ENCODE results near the gene RNH1. TPM values are rescaled to one million over a fixed set of nuclear protein-coding genes. Genes with fewer than 3 reads are reported as not detected.

RNH1 gene
- total RNA-seq, 2 donors from 2014 or later = 197 to 209 TPM

DNA sequence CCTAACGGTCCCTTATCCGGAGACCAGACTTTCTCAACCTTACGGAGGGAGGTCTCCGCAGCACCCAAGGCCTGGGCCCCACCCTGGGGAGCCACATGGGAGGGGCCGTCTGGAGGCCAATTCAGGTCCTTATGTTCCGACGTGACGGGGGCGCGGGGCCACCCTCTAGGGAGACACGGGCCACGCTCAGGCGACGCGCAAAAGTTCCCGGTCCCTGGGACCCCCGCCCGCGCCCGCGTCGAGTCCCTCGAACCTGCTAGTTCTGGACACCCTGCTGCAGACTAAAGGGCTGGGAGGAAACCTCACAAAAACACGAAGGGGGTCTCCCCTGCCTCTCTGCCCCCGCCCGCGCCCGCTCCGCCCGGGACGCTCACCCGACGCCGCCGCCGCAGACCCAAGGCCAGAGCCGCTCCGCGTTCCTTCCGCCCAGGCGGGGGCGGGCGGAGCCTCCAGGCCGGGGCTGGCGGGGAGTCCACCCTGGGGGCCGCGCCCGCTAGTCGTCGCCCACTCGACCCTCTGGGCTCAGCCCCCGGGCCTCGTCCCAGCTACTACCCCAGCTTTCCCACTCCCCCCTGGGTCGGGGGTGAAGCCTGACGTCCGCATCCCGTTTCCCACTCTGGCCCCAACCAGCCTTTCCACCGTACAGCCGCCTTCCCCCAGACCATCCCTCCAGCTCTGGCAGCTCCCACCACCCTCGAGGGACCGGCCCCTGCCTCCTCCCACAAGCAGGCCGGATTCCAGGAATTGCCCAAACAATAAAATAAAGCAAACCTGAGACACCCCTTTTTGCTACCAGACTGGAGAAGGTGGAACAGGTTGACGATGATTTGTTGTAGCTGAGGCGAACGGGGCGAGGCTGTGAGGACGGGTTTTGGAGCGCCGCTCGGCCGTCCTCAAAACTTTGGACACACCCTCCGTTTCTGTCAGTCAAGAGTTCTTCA is 2.7 kb downstream of the RNH1 start:
- intact Hi-C loops (cut with DNase I) = loop anchor here in 1 of 2 donors (5.0 kb wide), 1 partner anchor 207 kb away; the partner anchor contains the start of gene IFITM5
- peak; percentile 85 for DNase-seq (ENCODE audit: low spot score)

GRCh38 chr11:503179-503981 is 3.7 kb downstream of the RNH1 start:
- intact Hi-C loops (cut with DNase I) = loop anchor here in 1 of 2 donors (5.0 kb wide), 1 partner anchor 206 kb away; the partner anchor contains the start of gene IFITM5
- DNase-seq (ENCODE audit: low spot score) = peak; percentile 89

- intact Hi-C loops (cut with DNase I) = loop anchor here in 1 of 2 donors (5.0 kb wide), 1 partner anchor 205 kb away; the partner anchor contains the start of gene IFITM5
- DNase-seq (ENCODE audit: low spot score) = peak; percentile 73
These were observed 4.5 kb downstream of the RNH1 start for GRCh38 chr11:502288-503178.

DNA sequence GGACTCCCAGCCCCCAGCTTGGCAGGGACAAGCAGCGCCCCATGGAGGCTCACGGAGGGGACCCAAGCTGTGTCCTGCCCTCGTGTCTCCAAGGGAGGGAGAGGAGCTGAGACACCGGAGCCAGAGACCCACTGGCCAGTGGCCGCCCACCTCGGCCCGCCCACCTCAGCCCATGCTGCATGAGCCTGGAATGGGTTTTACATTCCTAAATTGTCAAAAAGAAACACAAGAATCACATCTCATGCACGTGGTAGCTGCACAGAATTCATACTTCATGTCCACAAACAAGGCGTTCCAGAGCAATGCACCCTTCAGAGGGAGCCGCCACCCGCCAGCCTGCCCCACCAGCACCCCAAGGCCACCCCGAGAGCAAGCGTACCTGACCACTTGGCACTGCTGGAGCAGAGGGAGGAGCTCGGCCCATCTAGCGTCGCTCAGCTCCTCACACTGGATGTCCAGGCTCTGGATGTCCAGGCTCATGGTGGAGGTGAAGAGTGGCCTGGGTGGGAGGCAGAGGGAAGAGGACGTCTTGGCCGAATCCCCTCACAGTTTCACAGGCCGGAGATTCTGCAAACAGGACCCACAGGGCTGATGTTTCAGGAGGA is 5.3 kb downstream of the RNH1 start:
- intact Hi-C loops (cut with DNase I) = loop anchor here in 1 of 2 donors (5.0 kb wide), 1 partner anchor 204 kb away; the partner anchor contains the start of gene IFITM5
- DNase-seq (ENCODE audit: low spot score) = peak; percentile 70

DNA sequence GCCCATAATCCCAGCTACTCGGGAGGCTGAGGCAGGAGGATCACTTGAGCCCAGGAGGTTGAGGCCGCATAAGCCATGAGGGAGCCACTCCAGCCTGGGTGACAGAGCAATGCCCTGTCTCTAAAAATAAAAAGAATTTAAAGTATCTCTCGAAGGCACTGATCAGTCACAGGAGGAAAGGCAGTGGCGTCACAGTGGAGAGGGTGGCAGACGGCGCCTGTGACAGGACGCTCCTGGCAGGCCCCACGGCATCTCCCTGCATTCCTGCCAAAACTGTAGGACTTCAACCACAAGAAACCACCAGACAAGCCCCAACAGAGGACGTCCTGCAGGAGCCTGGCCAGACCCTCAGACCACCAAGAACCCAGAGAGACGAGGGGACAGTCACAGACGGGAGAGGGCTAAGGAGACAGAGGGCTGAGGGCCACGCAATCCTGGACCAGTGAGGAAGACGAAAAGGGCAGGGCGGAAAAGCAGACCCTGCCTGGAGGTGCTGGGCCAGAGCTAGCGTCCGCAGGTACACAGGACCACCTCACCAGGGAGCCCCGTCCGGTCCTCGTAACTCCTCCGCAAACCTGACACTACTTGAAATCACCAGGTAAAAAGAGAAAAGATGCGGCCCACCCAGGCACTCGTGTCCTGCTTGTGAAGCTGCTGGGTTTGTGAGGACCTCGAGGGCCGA is 5.9 kb downstream of the RNH1 start:
- peak; percentile 77 for DNase-seq (ENCODE audit: low spot score)
- intact Hi-C loops (cut with DNase I) = loop anchor here in 1 of 2 donors (5.0 kb wide), 1 partner anchor 204 kb away; the partner anchor contains the start of gene IFITM5

DNA sequence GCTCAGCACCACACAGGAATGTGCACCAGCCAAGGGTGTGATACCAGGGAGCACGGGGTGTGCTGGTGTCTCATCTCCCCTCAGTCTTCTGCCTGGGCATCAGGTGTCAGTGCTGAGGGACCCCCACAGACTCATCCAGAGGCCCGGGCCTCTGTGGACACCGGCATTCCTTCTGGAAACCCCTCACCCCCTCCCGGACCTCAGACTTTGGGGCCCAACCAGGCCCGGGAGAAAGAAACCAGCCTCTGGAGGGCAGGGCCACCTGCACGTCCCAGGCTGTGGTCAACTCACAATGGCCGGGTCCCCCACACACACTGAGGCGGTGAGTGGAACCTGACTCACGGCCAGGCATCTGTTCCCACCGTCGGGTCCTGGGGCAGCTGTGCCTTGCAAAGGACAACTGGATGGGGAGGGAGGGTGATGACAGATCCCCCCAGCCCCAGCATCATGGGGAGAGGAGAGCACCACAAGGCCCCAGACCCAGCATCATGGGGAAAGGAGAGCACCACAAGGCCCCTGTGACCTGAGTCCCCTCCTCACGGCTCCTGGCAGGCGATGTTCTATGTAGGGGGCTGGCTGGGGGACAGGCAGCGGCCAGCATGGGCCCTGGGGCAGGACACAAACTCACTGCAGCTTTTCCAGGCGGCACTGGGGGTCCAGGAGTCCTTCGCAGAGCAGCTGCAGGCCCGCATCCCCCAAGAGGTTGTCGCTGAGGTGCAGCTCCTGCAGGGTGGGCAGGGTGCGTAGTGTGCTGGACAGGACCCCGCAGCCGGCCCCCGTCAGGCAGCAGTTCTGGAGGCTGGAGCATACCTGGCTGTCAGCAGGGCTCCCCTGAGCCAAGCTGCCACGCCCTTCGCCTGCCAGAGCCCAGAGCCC is 7.6 kb downstream of the RNH1 start:
- intact Hi-C loops (cut with DNase I) = loop anchor here in 1 of 2 donors (5.0 kb wide), 1 partner anchor 202 kb away; the partner anchor contains the start of gene IFITM5

GRCh38 chr11:498297-499181 is 8.5 kb downstream of the RNH1 start:
- intact Hi-C loops (cut with DNase I) = no loop called here
- DNase-seq (ENCODE audit: low spot score) = peak; percentile 80

More for the DNA sequence above, 7.6 kb downstream of the RNH1 start:
- peak; percentile 55 for DNase-seq (ENCODE audit: low spot score)

- peak; percentile 76 for DNase-seq (ENCODE audit: low spot score)
- intact Hi-C loops (cut with DNase I) = no loop called here
These were observed 9.3 kb downstream of the RNH1 start for GRCh38 chr11:497565-498296.

GRCh38 chr11:496834-497564 is 10.0 kb downstream of the RNH1 start:
- DNase-seq (ENCODE audit: low spot score) = no peak

DNA sequence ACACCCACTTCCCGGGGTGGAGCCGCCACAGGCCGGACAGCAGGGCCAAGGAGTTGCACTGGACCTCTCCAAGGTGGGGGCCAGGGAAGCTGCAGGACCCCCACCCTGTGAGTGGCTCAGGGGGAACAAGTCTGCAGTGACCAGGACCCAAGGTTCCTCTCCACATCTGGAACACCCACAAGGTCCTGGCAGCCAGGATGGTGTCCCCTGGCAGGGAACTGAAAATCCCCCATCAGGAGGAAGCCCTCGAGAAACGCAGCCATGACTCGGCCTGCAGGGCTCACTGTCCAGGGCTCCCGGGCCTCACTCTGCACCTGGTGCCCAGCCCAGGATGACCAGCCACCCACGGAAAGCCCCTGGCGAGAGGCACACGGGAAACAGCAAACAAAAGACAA is 11.5 kb downstream of the RNH1 start:
- intact Hi-C loops (cut with DNase I) = no loop called here
- no peak for DNase-seq (ENCODE audit: low spot score)

More at GRCh38 chr11:496834-497564, 10.0 kb downstream of the RNH1 start:
- intact Hi-C loops (cut with DNase I) = no loop called here

DNA sequence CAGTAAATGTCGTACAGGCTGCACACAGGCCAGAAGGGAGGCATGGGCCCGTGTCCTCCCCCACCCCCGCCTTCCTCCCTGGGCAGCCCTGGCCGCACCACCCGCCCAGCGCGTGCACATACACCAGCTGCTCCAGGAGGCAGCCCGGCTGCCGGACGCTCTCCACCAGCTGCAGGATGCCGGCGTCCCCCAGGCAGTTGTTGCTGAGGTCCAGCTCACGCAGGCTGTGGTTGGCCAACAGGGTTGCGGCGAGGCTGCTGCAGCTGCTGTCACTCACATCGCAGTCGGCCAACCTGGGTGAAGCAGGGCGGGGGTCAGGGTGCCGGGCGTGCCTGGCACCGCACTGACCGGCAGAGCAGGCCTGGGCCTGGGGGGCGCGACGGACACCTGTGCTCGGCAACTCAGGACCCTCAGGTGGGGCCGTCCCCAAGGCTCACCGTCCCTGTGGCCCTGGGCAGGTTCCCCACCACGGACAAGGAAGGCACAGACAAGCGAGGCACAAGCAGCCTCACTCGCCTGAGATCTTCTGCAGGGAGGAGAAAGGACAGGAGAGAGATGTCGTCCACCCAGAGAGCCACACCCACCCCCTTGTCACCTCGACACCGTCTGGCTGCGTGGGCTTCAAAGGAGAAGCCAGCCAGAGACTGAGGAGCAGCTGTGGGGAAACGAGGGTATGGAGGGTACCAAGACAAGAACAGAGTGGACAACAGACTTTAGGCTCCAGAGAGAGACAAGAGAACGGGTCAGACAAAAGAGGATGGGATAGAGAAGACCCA is 12.1 kb downstream of the RNH1 start:
- DNase-seq (ENCODE audit: low spot score) = no peak
- intact Hi-C loops (cut with DNase I) = no loop called here

- intact Hi-C loops (cut with DNase I) = no loop called here
- DNase-seq (ENCODE audit: low spot score) = no peak
These were observed 14.4 kb downstream of the RNH1 start for GRCh38 chr11:492427-493226.

GRCh38 chr11:491358-491757 is 15.7 kb downstream of the RNH1 start:
- no peak for DNase-seq (ENCODE audit: low spot score)
- intact Hi-C loops (cut with DNase I) = no loop called here
